Parathyroid adenoma (tissue), 2 donors: ENCODE results near the gene TGFBR2.

ENCODE experiments used
- H2AFZ ChIP-seq: fragments of 300-600 bp; sonication (generic); one replicate; pipeline ENCODE4 v1.7.0; 2017; ENCODE audit warnings: antibody characterized with exemption, mild to moderate bottlenecking
- H3K27ac ChIP-seq: fragments of 300-600 bp; sonication (generic); one replicate; pipeline ENCODE4 v1.7.0; 2017
- H3K27me3 ChIP-seq: fragments of 300-600 bp; sonication (generic); one replicate; pipeline ENCODE4 v1.7.0; 2017; ENCODE audit warnings: low read length; ENCODE audit not compliant: control insufficient read depth, insufficient read depth
- H3K36me3 ChIP-seq: fragments of 300-600 bp; sonication (generic); one replicate; pipeline ENCODE4 v1.7.0; 2017; ENCODE audit warnings: low read length; ENCODE audit not compliant: control insufficient read depth, insufficient read depth
- H3K4me1 ChIP-seq: fragments of 300-600 bp; sonication (generic); one replicate; pipeline ENCODE4 v1.7.0; 2017; ENCODE audit warnings: control low read depth
- H3K4me2 ChIP-seq: fragments of 300-600 bp; sonication (generic); one replicate; pipeline ENCODE4 v1.7.0; 2017; ENCODE audit warnings: low read length
- H3K4me3 ChIP-seq: fragments of 300-600 bp; sonication (generic); one replicate; pipeline ENCODE4 v1.7.0; 2017; ENCODE audit warnings: low read depth, low read length
- H3K79me2 ChIP-seq: fragments of 300-600 bp; sonication (generic); one replicate; pipeline ENCODE4 v1.7.0; 2017; ENCODE audit warnings: control low read depth
- H3K9ac ChIP-seq: fragments of 300-600 bp; sonication (generic); one replicate; pipeline ENCODE4 v1.7.0; 2017; ENCODE audit warnings: mild to moderate bottlenecking
- H3K9me3 ChIP-seq: fragments of 300-600 bp; sonication (generic); one replicate; pipeline ENCODE4 v1.7.0; 2017; ENCODE audit warnings: low read length; ENCODE audit not compliant: control insufficient read depth
- CTCF ChIP-seq: fragments of 300-600 bp; sonication (generic); IDR thresholded peaks from one replicate; pipeline ENCODE4 v1.7.0; 2017; ENCODE audit warnings: antibody characterized with exemption, mild to moderate bottlenecking
- donor health status: primary hyperparathyroidism.

The TGFBR2 gene

GRCh38 chr3:30687930-30688570 is 81.6 kb downstream of the TGFBR2 start:
- H3K9ac ChIP-seq = no peak overlapping the region
- no peaks in the 10 kb centered on the region for H3K9me3 ChIP-seq
- H3K4me1 ChIP-seq = peaks cover 8% of the 10 kb centered on the region
- no peaks in the 10 kb centered on the region for H3K79me2 ChIP-seq
- no peak for TF ChIP-seq CTCF
- H3K4me2 ChIP-seq = no peak overlapping the region
- no peak overlapping the region for H3K27ac ChIP-seq
- H2AFZ ChIP-seq = no peak overlapping the region
- H3K27me3 ChIP-seq = no peaks in the 10 kb centered on the region
- H3K36me3 ChIP-seq = no peaks in the 10 kb centered on the region
- H3K4me3 ChIP-seq = no peak overlapping the region

GRCh38 chr3:30688776-30689641 is 82.6 kb downstream of the TGFBR2 start:
- peak overlapping the region; percentile 43 for H3K4me2 ChIP-seq
- H3K9ac ChIP-seq = no peak overlapping the region
- peaks cover 6% of the 10 kb centered on the region for H3K4me1 ChIP-seq
- no peaks in the 10 kb centered on the region for H3K36me3 ChIP-seq
- H3K27me3 ChIP-seq = no peaks in the 10 kb centered on the region
- TF ChIP-seq CTCF = no peak
- peak overlapping the region; percentile 48 for H2AFZ ChIP-seq
- no peaks in the 10 kb centered on the region for H3K79me2 ChIP-seq
- H3K4me3 ChIP-seq = no peak overlapping the region
- peak overlapping the region; percentile 51 for H3K27ac ChIP-seq
- H3K9me3 ChIP-seq = no peaks in the 10 kb centered on the region

- no peak for TF ChIP-seq CTCF
- H3K4me1 ChIP-seq = peaks cover 6% of the 10 kb centered on the region
- no peak overlapping the region for H3K27ac ChIP-seq
Measured at GRCh38 chr3:30690199-30690598, 83.8 kb downstream of the TGFBR2 start.

GRCh38 chr3:30691249-30691880 is 85.0 kb downstream of the TGFBR2 start:
- no peak overlapping the region for H3K27ac ChIP-seq
- H3K9ac ChIP-seq = no peak overlapping the region
- peaks cover 6% of the 10 kb centered on the region for H3K4me1 ChIP-seq
- H3K79me2 ChIP-seq = no peaks in the 10 kb centered on the region
- H2AFZ ChIP-seq = no peak overlapping the region
- H3K9me3 ChIP-seq = no peaks in the 10 kb centered on the region
- no peak for TF ChIP-seq CTCF
- H3K36me3 ChIP-seq = no peaks in the 10 kb centered on the region
- no peaks in the 10 kb centered on the region for H3K27me3 ChIP-seq
- no peak overlapping the region for H3K4me3 ChIP-seq
- no peak overlapping the region for H3K4me2 ChIP-seq

More at GRCh38 chr3:30690199-30690598, 83.8 kb downstream of the TGFBR2 start:
- Histone ChIP-seq H3K4me3 (no peak overlapping the region), H3K79me2 (no peaks in the 10 kb centered on the region), H2AFZ (no peak overlapping the region), H3K4me2 (no peak overlapping the region), H3K36me3 (no peaks in the 10 kb centered on the region), H3K27me3 (no peaks in the 10 kb centered on the region), H3K9me3 (no peaks in the 10 kb centered on the region), H3K9ac (no peak overlapping the region)
